HG02840 (cell line): ENCODE data around the gene PTPRN2.
"Not testable (repeated sequence)": the region's sequence is repeated elsewhere in the genome, so short reads cannot be mapped to it uniquely, and the experiment has no call there.

Source experiments
- ATAC-seq: cut with Tn5 transposase; IDR thresholded peaks from one replicate; pipeline ENCODE4 v1.9.1; 2021; ENCODE audit warnings: mild to moderate bottlenecking, moderate library complexity, moderate number of reproducible peaks; ENCODE audit not compliant: unreplicated experiment, low FRiP score

Gene PTPRN2

GRCh38 chr7:157904211-157904865 lies 683.3 kb downstream of the PTPRN2 start:
- no peak for ATAC-seq

DNA sequence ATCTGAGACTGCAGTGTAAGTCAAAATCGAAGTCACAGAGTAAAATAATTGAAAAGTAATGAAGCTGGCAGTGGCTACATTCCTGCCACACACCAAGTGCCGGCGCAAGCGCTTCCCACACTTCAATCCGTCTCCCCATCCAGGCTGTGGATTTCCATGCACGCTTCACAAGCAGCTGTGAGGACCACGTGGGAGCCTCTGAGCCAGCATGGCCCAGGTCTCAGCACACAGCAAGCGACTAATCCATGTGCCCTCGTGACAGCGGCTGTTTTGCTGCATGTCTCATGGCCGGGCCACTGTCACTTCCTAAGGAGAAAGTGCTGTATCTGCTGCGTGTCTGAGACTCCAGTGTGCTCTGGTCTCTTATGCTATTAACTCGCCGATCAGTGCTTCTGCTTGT lies 683.9 kb downstream of the PTPRN2 start:
- ATAC-seq, result no peak

DNA sequence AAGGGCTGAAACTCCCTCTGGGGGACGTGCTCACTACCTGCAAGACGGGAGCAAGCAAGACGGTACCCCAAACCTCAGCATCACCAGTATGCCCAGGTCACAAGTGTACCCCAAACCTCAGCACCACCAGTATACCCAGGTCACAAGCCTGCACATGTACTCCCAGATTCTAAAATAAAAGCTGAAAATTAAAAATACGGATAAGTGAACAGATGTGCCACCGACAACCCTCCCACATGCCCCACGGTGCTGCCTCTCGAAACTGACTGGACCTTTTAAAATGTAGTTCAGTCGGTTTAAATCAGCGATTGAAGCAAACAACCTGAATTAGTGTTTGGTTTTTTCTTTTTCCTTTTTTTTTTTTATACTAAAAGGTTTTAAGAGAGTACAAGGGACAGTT lies 684.3 kb downstream of the PTPRN2 start:
- no peak for ATAC-seq

GRCh38 chr7:157901816-157902610 lies 685.6 kb downstream of the PTPRN2 start:
- ATAC-seq, result not testable (repeated sequence)

DNA sequence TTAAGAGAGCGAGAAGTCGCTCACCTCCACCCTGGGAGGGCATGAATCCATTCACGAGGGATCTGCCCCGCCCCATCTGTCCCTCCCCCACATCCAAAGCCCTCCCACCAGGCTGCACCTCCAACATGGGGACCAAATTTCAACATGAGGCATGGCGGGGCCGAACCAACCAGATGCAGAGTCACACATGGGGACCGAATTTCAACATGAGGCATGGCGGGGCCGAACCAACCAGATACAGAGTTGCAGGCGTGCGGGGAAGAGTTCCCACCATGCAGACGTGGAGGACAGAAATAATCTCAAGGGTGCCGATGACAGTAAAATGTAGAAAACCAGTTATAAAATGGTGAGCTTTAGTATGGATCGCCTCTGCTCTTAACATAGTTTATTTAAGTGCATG lies 686.5 kb downstream of the PTPRN2 start:
- no peak for ATAC-seq

- no peak for ATAC-seq
These were observed 687.1 kb downstream of the PTPRN2 start for GRCh38 chr7:157900556-157900955.

- ATAC-seq, result no peak
These were observed 687.6 kb downstream of the PTPRN2 start for GRCh38 chr7:157900011-157900410.

DNA sequence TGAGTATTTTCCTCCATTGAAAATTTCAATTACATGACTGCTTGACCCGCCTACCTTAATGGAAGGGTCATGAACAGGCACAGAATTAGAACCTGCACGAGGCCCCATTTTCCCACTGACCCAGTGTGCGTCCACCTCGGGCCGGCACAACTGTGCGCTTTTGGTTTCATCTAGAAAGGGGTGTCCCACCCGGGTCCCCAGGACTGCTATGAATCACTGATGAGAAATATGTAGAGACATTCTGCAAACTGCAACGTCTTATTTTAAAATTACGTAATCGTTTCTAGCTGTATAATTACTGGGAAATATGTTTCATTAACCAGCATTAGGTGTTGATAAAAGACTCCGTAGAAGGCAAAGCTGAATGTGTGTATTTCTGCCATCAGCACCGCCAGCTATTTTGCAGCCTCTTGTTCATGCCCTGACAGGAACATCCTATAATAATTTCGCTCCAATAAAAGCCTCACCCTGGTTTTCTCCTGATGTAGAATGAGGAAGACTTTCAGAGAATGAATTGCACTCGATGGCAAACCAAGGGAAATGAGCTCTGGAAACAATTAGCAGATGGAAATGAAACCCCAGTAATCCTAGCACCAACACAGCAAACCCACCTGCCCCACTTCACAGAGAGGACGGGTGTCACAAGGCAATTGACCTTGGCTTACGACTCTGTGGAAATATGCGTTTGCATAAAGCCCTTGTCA lies 688.7 kb downstream of the PTPRN2 start:
- no peak for ATAC-seq

DNA sequence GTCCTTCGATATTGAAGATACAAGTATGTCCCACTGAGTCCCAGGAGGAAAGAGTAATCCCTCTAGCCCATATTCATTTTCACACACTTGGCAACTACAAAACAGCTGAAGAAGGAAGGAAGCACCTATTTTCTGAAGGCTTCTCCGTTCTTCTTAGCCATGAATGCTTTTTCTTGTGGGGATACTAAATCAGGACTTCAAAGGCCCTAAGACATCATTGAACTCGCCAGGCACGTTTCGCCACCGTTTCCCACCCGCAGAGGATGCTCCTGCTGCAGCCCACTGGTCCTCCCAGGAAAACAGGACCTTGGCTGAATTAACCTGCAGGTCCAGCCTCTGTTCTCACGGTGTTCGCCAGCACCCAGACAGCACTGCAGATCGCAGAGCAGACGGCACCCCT lies 689.4 kb downstream of the PTPRN2 start:
- ATAC-seq, result no peak

GRCh38 chr7:157897681-157898080 lies 689.9 kb downstream of the PTPRN2 start:
- ATAC-seq, result no peak

- ATAC-seq, result no peak
These were observed 690.7 kb downstream of the PTPRN2 start for GRCh38 chr7:157896774-157897555.

GRCh38 chr7:157896376-157896675 lies 691.3 kb downstream of the PTPRN2 start:
- ATAC-seq, result not testable (repeated sequence)

DNA sequence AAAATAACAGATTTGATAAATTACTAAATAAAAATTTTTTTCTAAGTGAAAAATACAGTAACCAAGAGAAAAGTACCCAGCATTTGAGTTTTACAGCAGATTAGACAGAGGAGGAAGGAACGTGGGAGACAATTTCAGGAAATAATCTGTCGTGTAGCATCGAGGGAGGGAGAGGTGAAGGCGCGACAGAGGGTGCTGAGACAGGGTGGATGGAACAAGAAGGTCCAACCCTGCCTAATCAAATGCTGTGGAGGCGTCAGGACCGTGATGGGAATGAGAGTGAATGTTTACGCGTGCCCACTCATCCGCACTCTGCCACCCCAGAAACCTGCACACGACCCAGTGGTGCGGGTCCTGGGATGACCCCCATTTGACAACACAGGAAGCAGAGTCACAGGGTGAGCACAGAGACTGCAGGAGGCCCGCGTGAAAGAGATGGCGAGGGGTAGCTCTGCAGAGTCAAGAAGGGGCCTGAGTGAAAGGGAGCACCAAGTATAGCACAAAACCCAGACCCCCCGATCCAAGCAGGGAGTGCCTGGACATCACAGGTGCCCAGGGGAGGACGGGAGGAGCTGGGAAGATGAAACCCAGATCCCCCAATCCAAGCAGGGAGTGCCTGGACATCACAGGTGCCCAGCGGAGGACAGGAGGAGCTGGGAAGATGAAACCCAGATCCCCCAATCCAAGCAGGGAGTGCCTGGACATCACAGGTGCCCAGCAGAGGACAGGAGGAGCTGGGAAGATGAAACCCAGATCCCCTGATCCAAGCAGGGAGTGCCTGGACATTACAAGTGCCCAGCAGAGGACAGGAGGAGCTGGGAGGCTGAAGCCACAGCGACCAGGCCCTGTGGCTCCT lies 691.9 kb downstream of the PTPRN2 start:
- ATAC-seq, result no peak

- ATAC-seq, result not testable (repeated sequence)
These were observed 692.5 kb downstream of the PTPRN2 start for GRCh38 chr7:157895098-157895497.

DNA sequence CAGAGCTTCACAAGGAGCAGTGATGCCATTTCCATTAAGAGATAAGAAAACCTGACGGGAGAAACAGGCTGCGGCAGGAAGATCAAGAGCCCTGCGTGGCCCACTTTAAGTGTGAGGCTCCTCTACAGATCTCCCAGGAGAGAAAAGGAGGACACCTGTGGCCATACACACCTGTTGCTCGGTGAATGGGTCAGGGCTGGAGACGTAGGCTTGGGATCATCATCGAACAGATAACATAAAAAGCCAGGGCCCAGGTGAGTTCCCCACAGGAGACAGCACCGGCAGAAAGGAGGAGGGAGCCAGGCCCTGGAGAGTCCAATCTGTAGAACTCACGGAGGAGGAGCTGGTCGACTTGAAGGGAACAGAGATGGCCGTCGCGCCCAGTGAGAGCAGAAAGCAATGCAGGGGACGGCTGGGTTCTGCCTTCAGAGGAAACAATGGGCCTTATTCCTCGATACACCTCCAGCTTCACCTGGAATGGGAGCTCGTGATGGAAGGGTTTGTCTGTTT lies 694.0 kb downstream of the PTPRN2 start:
- no peak for ATAC-seq

DNA sequence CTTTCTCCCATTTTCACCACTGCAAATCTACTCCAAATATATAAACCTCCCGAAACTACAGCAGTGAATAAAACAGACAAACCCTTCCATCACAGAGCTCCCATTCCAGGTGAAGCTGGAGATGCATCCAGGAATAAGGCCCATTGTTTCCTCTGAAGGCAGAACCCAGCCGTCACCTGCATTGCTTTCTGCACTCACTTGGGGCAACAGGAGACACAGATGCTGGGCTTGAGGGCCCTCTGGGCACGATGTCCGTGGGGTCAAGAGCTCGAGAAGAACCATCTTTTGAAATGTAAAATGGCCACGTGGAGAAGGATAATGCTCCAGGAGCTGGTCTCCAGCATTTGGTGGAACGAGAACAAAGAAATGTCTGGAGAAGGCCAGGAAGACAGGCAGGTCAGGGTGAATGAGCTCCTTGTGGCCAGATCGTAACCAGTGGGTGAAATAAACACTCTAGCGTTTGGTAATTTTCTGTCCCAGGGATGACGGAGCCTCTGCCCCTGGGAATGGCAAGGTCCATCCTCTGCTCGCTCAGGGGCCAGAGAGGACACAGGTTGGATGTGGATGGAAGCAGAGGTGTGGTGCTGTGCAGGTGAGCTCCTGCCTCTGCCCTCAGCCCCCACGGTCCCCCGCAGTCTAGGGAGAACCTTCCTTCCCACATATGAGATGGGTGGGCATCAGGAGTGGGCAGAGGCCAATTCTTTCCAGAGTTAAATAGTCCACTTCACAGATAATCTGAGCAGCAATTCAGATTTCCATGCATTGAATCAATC lies 694.7 kb downstream of the PTPRN2 start:
- no peak for ATAC-seq

DNA sequence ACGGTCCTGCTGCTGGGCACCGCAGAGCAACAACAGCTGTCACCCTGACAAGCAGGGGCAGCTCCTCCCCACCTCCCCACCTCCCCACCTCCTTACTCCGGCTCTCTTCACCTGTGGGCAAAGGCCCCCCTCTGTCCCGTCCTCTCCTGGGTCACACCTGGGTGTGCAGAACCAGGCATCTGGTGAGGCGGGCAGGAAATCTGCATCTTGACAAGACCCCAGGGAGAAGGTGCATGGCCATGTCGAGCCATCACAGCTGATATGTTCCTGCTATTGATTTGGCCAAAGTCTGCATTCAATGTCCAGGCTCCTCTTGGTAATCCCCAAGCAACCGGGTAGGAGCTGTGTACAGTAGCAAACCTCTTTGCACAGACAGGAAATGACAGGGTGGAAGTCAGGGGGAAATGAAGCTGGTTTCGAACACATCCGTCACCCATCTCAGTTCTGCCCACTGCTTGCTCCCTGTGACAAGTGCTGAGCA lies 696.7 kb downstream of the PTPRN2 start:
- no peak for ATAC-seq

DNA sequence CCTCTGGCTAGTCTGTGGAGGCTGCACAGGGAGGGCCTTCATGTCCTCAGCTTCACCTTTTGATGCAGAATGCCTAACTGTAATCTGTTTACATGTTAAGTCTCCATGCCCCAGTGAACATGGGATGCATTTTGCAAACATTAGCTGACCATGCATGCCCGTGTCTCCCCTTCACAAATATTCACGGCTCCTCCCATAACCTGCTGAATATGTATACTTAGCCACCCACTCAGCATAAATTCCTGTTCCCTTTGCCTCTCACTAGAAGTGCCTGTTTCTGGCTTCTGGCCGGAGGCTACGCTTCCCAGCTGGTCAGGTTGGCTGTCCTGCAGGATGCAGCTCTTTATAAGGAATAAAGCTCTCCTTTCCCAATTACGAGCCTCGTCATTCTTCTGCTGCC lies 698.1 kb downstream of the PTPRN2 start:
- no peak for ATAC-seq

DNA sequence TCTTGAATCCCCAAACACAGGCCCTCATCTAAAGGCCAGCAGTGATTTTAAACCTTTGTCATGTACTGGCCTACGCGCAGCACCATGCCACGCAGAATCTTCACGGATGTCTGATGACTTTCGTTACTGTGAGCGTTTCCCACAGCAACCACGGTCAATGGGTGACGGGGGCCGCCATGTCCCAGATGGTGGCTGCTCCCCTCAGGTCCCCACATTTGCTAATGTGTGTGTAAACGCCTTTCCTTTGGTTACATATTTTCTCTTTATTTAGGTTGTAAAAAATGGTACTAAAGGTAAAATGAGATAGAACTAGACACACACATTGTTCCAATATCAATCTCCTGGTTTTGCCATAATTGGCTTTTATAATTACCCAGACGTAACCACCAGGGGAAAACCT lies 699.0 kb downstream of the PTPRN2 start:
- ATAC-seq, result no peak
